ENCODE data around the gene MRPL48.

MRPL48 gene

DNA sequence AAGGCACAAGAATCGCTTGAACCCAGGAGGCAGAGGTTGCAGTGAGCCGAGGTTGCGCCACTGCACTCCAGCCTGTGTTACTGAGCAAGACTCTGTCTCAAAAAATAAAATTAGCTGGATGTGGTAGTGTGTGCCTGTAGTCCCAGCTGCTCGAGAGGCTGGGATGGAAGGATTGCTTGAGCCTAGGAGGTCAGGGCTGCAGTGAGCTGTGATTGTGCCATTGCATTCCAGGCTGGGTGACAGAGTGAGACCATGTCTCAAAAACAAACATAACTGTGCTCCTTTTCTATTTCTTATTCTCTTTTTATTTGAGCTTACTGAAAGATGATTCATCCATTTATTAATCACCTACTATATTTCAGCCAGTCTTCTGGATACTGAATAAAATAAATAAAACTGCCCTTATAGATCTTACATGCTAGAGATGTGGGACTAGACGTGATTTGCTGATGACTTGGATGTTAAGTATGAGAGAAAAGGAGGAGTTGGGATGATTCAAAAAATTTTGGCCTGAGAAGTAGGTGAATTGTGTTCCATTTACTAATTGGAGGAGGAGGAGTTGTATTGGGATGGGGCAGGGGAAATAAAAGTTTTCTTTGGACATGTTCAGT, 107.2 kb downstream of the MRPL48 start:
- no peak overlapping the region for H3K4me3 ChIP-seq (ENCODE audit: insufficient read depth, low read length, poor library complexity, severe bottlenecking)
- H3K27me3 ChIP-seq (ENCODE audit: low read length): no peaks in the 10 kb centered on the region
- H3F3A ChIP-seq (ENCODE audit: insufficient read depth): no peaks in the 10 kb centered on the region
- H3K9ac ChIP-seq (ENCODE audit: low read length): no peak overlapping the region
- no peak overlapping the region for H2AFZ ChIP-seq (ENCODE audit: low read depth, low read length, severe bottlenecking)
- H3K9me3 ChIP-seq (ENCODE audit: insufficient read depth, low read length): no peaks in the 10 kb centered on the region
- H3K9me2 ChIP-seq (replicated peaks; ENCODE audit: insufficient read depth, low read length): no peaks in the 10 kb centered on the region
- H3K4me2 ChIP-seq (ENCODE audit: low read depth, low read length, poor library complexity, severe bottlenecking): no peak overlapping the region
- H3K36me3 ChIP-seq (ENCODE audit: low read length): 0 out of 2 replicates have a peak, but pooled peaks cover 7% of the 10 kb centered on the region
- TF ChIP-seq, protein P1, sequence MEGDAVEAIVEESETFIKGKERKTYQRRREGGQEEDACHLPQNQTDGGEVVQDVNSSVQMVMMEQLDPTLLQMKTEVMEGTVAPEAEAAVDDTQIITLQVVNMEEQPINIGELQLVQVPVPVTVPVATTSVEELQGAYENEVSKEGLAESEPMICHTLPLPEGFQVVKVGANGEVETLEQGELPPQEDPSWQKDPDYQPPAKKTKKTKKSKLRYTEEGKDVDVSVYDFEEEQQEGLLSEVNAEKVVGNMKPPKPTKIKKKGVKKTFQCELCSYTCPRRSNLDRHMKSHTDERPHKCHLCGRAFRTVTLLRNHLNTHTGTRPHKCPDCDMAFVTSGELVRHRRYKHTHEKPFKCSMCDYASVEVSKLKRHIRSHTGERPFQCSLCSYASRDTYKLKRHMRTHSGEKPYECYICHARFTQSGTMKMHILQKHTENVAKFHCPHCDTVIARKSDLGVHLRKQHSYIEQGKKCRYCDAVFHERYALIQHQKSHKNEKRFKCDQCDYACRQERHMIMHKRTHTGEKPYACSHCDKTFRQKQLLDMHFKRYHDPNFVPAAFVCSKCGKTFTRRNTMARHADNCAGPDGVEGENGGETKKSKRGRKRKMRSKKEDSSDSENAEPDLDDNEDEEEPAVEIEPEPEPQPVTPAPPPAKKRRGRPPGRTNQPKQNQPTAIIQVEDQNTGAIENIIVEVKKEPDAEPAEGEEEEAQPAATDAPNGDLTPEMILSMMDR (IDR thresholded peaks at IDR 0.05; ENCODE audit: insufficient read depth, low read length, poor library complexity, severe bottlenecking): no peak
- no peak for TF ChIP-seq EZH2phosphoT487 (conservative IDR thresholded peaks at IDR 0.05; ENCODE audit: low read length)
- H4K20me1 ChIP-seq (ENCODE audit: low read depth, low read length): no peaks in the 10 kb centered on the region
- no peaks in the 10 kb centered on the region for H3K79me2 ChIP-seq (ENCODE audit: insufficient read depth, low read length)
- H3K27ac ChIP-seq (ENCODE audit: low read depth, low read length): no peak overlapping the region

DNA sequence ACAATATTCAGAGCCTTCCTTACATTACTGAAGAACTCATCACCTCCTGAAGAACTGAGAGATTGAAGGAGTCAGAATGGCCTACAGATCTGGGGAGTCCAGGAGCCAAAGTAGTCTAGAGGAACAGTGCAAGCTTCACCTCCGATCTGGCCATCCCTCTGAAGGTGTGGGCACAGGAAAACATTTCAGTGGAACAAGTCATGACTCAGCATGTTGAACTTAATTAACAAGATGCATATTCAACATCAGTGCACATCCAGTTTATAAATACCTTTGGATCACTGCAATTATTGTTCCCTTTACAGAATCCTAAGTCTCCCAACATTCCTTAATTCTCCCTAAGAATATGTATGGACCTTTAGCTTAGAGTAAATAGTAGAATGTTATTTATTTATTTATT, 114.6 kb downstream of the MRPL48 start:
- Histone ChIP-seq H3K79me2 (ENCODE audit: insufficient read depth, low read length) (no peaks in the 10 kb centered on the region), H3K4me3 (ENCODE audit: insufficient read depth, low read length, poor library complexity, severe bottlenecking) (no peak overlapping the region), H3K27ac (ENCODE audit: low read depth, low read length) (no peak overlapping the region), H3K4me2 (ENCODE audit: low read depth, low read length, poor library complexity, severe bottlenecking) (no peak overlapping the region), H4K20me1 (ENCODE audit: low read depth, low read length) (no peaks in the 10 kb centered on the region), H3K9ac (ENCODE audit: low read length) (no peak overlapping the region), H3F3A (ENCODE audit: insufficient read depth) (no peaks in the 10 kb centered on the region; the same call in 1 of the 2 replicates), H3K36me3 (ENCODE audit: low read length) (no peaks in the 10 kb centered on the region), H2AFZ (ENCODE audit: low read depth, low read length, severe bottlenecking) (no peak overlapping the region), H3K27me3 (ENCODE audit: low read length) (no peaks in the 10 kb centered on the region), H3K9me3 (ENCODE audit: insufficient read depth, low read length) (no peaks in the 10 kb centered on the region), H3K9me2 (replicated peaks; ENCODE audit: insufficient read depth, low read length) (no peaks in the 10 kb centered on the region)
- TF ChIP-seq, protein P1 (IDR thresholded peaks at IDR 0.05; ENCODE audit: insufficient read depth, low read length, poor library complexity, severe bottlenecking): no peak
- no peak for TF ChIP-seq EZH2phosphoT487 (conservative IDR thresholded peaks at IDR 0.05; ENCODE audit: low read length)

DNA sequence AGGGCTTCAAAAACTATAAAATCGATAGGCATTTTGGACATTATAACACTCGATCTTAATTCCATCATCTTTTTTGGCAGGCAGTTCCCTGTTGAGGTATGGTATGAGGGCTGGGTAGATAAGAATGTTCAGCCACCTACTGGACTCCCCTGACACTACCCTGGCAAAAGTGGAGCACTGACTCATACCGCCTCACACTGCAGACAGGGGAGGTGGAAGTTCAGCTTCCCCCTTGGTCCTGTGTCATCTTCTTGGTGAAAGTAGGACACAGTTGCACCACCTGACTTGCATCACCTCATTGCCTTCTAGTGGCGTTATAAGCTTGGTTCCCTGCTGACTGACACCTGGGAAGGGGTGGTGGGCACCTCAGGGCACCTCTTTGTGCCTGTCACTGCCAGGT, 119.5 kb downstream of the MRPL48 start:
- Histone ChIP-seq H3K27me3 (ENCODE audit: low read length) (no peaks in the 10 kb centered on the region), H3K36me3 (ENCODE audit: low read length) (no peaks in the 10 kb centered on the region), H3K27ac (ENCODE audit: low read depth, low read length) (no peak overlapping the region), H3K9me3 (ENCODE audit: insufficient read depth, low read length) (no peaks in the 10 kb centered on the region), H3K9me2 (replicated peaks; ENCODE audit: insufficient read depth, low read length) (no peaks in the 10 kb centered on the region), H4K20me1 (ENCODE audit: low read depth, low read length) (no peaks in the 10 kb centered on the region), H3K4me3 (ENCODE audit: insufficient read depth, low read length, poor library complexity, severe bottlenecking) (no peak overlapping the region), H3K4me2 (ENCODE audit: low read depth, low read length, poor library complexity, severe bottlenecking) (no peak overlapping the region), H3F3A (ENCODE audit: insufficient read depth) (no peaks in the 10 kb centered on the region; the same call in 1 of the 2 replicates), H3K9ac (ENCODE audit: low read length) (no peak overlapping the region), H3K79me2 (ENCODE audit: insufficient read depth, low read length) (no peaks in the 10 kb centered on the region), H2AFZ (ENCODE audit: low read depth, low read length, severe bottlenecking) (no peak overlapping the region)
- TF ChIP-seq, protein P1 (IDR thresholded peaks at IDR 0.05; ENCODE audit: insufficient read depth, low read length, poor library complexity, severe bottlenecking): no peak
- TF ChIP-seq EZH2phosphoT487 (conservative IDR thresholded peaks at IDR 0.05; ENCODE audit: low read length): no peak
